Lung (tissue), 12 donors: ENCODE results near the gene ALG14. TPM values are rescaled to one million over a fixed set of nuclear protein-coding genes. Genes with fewer than 3 reads are reported as not detected.
"Not testable (repeated sequence)": the region's sequence is repeated elsewhere in the genome, so short reads cannot be mapped to it uniquely, and the experiment has no call there.

Source experiments
- ATAC-seq: fragments of 200-7000 bp; cut with Tn5 transposase; one replicate; pipeline ENCODE4 v1.9.1; 2020; ENCODE audit warnings: moderate number of reproducible peaks; ENCODE audit not compliant: insufficient read depth, low FRiP score
- DNase-seq, 3 donors: peaks; one replicate each; pipeline ENCODE4 v3.0.0-alpha.2; 2013 to 2017
- H3K27ac ChIP-seq, 2 donors: one replicate each; pipeline ENCODE4 v1.5.1; 2013; ENCODE audit warnings: mild to moderate bottlenecking in 2 of 2, moderate library complexity in 2 of 2, control low read depth in 1 of 2, inconsistent platforms in 1 of 2, low read depth in 1 of 2, low read length in 1 of 2
- H3K27me3 ChIP-seq, 3 donors: one replicate each; pipeline ENCODE4 v1.5.1; 2013; ENCODE audit warnings: low read length in 2 of 3; ENCODE audit not compliant: control insufficient read depth in 3 of 3, insufficient read depth in 3 of 3
- H3K36me3 ChIP-seq, 4 donors: one replicate each; pipeline ENCODE4 v1.5.1; 2013; ENCODE audit warnings: low read length in 4 of 4, mild to moderate bottlenecking in 1 of 4, moderate library complexity in 1 of 4; ENCODE audit not compliant: control insufficient read depth in 4 of 4, insufficient read depth in 4 of 4
- H3K4me1 ChIP-seq, 5 donors: one replicate each; pipeline ENCODE4 v1.5.1; 2013; ENCODE audit warnings: low read length in 5 of 5, mild to moderate bottlenecking in 2 of 5, moderate library complexity in 1 of 5; ENCODE audit not compliant: control insufficient read depth in 5 of 5, insufficient read depth in 5 of 5
- H3K4me3 ChIP-seq: one replicate; pipeline ENCODE4 v1.5.1; 2013; ENCODE audit warnings: mild to moderate bottlenecking, control low read depth, moderate library complexity
- H3K9ac ChIP-seq, 2 donors: one replicate each; pipeline ENCODE4 v1.5.1; 2013; ENCODE audit warnings: low read length in 2 of 2, control low read depth in 1 of 2; ENCODE audit not compliant: insufficient read depth in 1 of 2
- H3K9me3 ChIP-seq, 4 donors: one replicate each; pipeline ENCODE4 v1.5.1; 2013; ENCODE audit warnings: low read length in 3 of 4, mild to moderate bottlenecking in 1 of 4, moderate library complexity in 1 of 4; ENCODE audit not compliant: control insufficient read depth in 4 of 4, insufficient read depth in 3 of 4
- WGBS, 2 donors: extraction: QIAGEN DNeasy Blood & Tissue Kit; methylation state at CpG; one replicate each; pipeline ENCODE4 v1.1.7; 2013; 5-methylcytosine and 5-hydroxymethylcytosine counted together
- polyA plus RNA-seq, 2 donors: library from polyadenylated mRNA; stranded (reverse); fragments of 200-250 nt; gene quantifications; one replicate each; pipeline ENCODE4 v1.2.1, GENCODE V29; 2013
- total RNA-seq, 2 donors: library from RNA; depleted of rRNA in 1 of 2; stranded (reverse); fragments of >200 nt in 1 of 2; gene quantifications; one replicate each; pipeline ENCODE4 v1.2.1, GENCODE V29; 2014 to 2021
- TF ChIP-seq, protein P1 (sequence below): IDR thresholded peaks from 2 replicates; pipeline ENCODE4 v1.5.1; 2012; ENCODE audit warnings: mild to moderate bottlenecking; ENCODE audit errors: control extremely low read depth, extremely low read depth
- donor health status: control.
- donor health status: control.
- donor health status: Bipolar disorder and iron deficiency.
- donor health status: healthy.
- donor health status: DM: yes; HTN: yes; CAD: no.

ALG14 gene
- total and polyA plus RNA-seq, 4 donors = 0.97 to 7.5 (median 1.6) TPM

DNA sequence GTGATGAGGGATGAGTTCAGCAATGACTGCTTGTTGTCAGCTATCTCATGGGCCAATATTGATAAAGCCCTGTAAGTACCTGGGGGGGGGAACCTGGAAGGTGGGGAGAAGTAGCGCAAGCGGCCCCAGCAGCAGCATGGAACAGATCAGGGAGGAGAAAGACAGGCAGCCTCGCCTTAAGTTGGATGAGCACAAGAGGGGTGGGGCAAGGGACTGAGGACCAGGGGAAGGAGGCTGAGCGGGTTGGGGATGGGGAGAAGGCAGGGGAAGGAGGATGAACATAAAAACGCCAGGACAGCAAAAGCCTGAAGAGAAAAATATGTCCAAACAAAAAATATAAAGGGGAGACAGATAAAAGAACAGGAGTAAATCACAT lies 70.6 kb downstream of the ALG14 start:
- 68 to 86% methylated on average over 5 of the region's 5 CpGs for WGBS, 2 donors
- no peaks in the 10 kb centered on the region for H3K27me3 ChIP-seq
- peak overlapping the region in 1 of 2 donors; percentile 53 for H3K9ac ChIP-seq
- no peaks in the 10 kb centered on the region for H3K9me3 ChIP-seq
- H3K36me3 ChIP-seq = no peaks in the 10 kb centered on the region
- no peak for DNase-seq
- H3K4me3 ChIP-seq = no peak overlapping the region
- ATAC-seq = no peak
- peak overlapping the region in 1 of 2 donors; percentile 13 for H3K27ac ChIP-seq
- TF ChIP-seq, protein P1, sequence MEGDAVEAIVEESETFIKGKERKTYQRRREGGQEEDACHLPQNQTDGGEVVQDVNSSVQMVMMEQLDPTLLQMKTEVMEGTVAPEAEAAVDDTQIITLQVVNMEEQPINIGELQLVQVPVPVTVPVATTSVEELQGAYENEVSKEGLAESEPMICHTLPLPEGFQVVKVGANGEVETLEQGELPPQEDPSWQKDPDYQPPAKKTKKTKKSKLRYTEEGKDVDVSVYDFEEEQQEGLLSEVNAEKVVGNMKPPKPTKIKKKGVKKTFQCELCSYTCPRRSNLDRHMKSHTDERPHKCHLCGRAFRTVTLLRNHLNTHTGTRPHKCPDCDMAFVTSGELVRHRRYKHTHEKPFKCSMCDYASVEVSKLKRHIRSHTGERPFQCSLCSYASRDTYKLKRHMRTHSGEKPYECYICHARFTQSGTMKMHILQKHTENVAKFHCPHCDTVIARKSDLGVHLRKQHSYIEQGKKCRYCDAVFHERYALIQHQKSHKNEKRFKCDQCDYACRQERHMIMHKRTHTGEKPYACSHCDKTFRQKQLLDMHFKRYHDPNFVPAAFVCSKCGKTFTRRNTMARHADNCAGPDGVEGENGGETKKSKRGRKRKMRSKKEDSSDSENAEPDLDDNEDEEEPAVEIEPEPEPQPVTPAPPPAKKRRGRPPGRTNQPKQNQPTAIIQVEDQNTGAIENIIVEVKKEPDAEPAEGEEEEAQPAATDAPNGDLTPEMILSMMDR = no peak
- peaks cover 0 to 32% (median 13%) of the 10 kb centered on the region in 5 donors for H3K4me1 ChIP-seq

DNA sequence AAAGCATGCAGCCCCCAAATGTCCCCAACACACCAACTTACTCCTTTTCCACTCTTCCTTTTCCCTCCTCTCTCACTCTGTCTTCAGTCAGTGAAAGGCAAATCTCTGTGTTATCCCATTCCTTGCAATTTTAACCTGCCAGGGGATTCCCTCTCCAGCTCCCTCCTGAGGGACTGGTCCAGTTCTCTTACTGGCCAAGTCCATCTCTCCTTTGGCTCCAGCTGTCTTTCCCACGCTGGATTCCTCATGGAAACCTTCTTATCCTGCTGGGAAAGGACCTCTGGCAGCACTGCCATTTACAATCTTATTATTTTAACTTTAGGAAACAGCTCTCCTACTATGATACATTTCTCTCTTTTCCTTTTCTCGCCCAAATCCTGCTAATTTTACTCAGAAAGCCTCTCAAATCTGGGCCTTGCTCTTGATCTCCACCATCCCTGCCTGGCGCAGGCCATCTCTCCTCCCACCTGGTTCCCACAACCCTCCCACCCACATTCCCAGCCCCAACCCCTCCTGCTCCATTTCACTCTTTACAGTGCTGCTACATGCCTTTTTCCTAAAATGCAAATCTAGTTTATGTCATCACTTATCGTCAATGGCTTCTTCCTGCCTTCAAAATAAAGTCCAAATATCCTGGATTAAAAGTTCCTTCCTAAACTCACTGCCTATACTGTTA lies 73.2 kb downstream of the ALG14 start:
- ATAC-seq (no peak), DNase-seq (no peak)
- H3K27ac ChIP-seq = no peak overlapping the region
- 90 to 92% methylated on average over 4 of the region's 4 CpGs for WGBS, 2 donors
- no peaks in the 10 kb centered on the region for H3K9me3 ChIP-seq
- H3K9ac ChIP-seq = no peak overlapping the region
- TF ChIP-seq, protein P1 = no peak
- peaks cover 0 to 17% (median 13%) of the 10 kb centered on the region in 5 donors for H3K4me1 ChIP-seq
- H3K27me3 ChIP-seq = no peaks in the 10 kb centered on the region
- no peak overlapping the region for H3K4me3 ChIP-seq
- H3K36me3 ChIP-seq = no peaks in the 10 kb centered on the region

DNA sequence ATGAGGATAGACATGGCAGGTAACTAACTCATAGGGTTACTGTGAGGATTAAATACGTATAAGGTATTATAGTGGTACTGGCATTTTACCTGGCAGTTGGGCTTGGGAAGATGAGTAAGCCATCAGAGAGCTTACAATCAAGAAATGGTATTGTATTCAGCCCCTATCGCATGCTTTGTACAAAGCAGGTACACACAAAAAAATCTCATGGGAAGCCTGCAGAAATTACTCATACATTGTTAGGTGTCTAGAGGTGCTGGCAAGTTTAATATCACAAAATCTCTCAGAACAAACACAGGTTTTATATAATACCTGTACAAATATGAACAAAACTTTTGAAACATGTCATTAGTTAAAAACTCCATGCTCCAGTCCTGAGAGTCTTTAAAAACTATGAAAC lies 74.0 kb downstream of the ALG14 start:
- H3K4me1 ChIP-seq = peaks cover 0 to 17% (median 16%) of the 10 kb centered on the region in 5 donors
- 95 to 97% methylated on average over 2 of the region's 2 CpGs for whole genome bisulfite sequencing, 2 donors
- TF ChIP-seq, protein P1 = no peak

DNA sequence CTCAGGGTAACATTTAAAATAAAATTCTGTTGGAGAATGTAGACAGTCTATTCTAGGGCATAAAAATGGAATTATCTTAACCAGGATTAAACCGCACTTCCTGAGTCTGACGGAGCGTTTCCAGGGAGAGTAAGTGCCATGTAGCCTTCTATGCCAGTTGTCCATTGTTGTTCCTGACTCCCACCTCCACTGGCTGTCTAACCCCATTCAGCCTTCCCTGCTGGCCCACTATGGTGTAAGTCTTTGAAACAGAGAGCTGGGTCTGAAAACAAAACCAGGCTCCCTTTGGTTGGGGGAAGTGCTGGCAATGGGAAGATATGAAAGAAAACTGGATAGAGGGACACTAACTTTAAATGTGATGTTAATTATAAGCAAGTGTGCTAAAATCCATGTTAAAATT lies 74.6 kb downstream of the ALG14 start:
- peaks cover 0 to 13% (median 12%) of the 10 kb centered on the region in 5 donors for H3K4me1 ChIP-seq
- no peak for DNase-seq
- H3K27me3 ChIP-seq = no peaks in the 10 kb centered on the region
- no peaks in the 10 kb centered on the region for H3K36me3 ChIP-seq
- TF ChIP-seq, protein P1 = no peak
- no peak for ATAC-seq
- H3K27ac ChIP-seq = no peak overlapping the region
- WGBS, 2 donors = 98 to 99% methylated on average over 3 of the region's 3 CpGs
- H3K9me3 ChIP-seq = no peaks in the 10 kb centered on the region
- H3K9ac ChIP-seq = no peak overlapping the region
- H3K4me3 ChIP-seq = no peak overlapping the region

More for the DNA sequence above, 74.0 kb downstream of the ALG14 start:
- no peaks in the 10 kb centered on the region for H3K27me3 ChIP-seq
- DNase-seq (no peak), ATAC-seq (no peak)
- H3K4me3 ChIP-seq = no peak overlapping the region
- no peak overlapping the region for H3K9ac ChIP-seq
- no peak overlapping the region for H3K27ac ChIP-seq
- H3K9me3 ChIP-seq = no peaks in the 10 kb centered on the region
- H3K36me3 ChIP-seq = no peaks in the 10 kb centered on the region

DNA sequence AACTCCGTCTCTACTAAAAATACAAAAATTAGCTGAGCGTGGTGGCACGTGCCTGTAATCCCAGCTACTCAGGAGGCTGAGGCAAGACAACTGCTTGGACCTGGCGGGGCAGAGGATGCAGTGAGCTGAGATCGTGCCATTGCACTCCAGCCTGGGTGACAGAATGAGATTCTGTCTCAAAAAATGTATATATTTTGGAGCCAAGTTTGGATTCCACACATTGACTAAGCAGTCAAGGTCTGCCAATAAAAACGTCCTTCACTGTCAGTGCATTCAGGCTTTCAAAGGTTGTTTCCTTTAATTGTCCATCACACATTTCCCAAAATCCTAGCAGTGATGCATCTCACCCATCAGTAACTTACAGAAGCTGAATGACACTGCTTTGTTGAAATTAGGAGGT lies 77.2 kb downstream of the ALG14 start:
- not testable (repeated sequence) for H3K36me3 ChIP-seq, ATAC-seq, H3K9me3 ChIP-seq, H3K4me3 ChIP-seq, DNase-seq, H3K9ac ChIP-seq, H3K27ac ChIP-seq, H3K27me3 ChIP-seq, H3K4me1 ChIP-seq
- WGBS, 2 donors = 84% methylated on average over 6 of the region's 6 CpGs
